HG02571 (cell line): ENCODE data around the gene C8B.

Experiments
- ATAC-seq: cut with Tn5 transposase; IDR thresholded peaks from one replicate; pipeline ENCODE4 v1.9.1; 2021; ENCODE audit warnings: mild to moderate bottlenecking, moderate library complexity; ENCODE audit not compliant: unreplicated experiment

The C8B gene

GRCh38 chr1:56905667-56906066 lies 60.1 kb downstream of the C8B start:
- no peak for ATAC-seq

GRCh38 chr1:56904663-56905397 lies 61.0 kb downstream of the C8B start:
- ATAC-seq = no peak

GRCh38 chr1:56903778-56904177 lies 62.0 kb downstream of the C8B start:
- no peak for ATAC-seq

GRCh38 chr1:56901716-56902115 lies 64.1 kb downstream of the C8B start:
- ATAC-seq = no peak

- no peak for ATAC-seq
Observed at GRCh38 chr1:56898879-56899278, 66.9 kb downstream of the C8B start.

- ATAC-seq = no peak
Observed at GRCh38 chr1:56898005-56898373, 67.8 kb downstream of the C8B start.

GRCh38 chr1:56897150-56898004 lies 68.4 kb downstream of the C8B start:
- no peak for ATAC-seq

GRCh38 chr1:56894014-56894413 lies 71.8 kb downstream of the C8B start:
- ATAC-seq = no peak

- ATAC-seq = no peak
Observed at GRCh38 chr1:56890229-56890628, 75.6 kb downstream of the C8B start.

- ATAC-seq = no peak
Observed at GRCh38 chr1:56881417-56881816, 84.4 kb downstream of the C8B start.

- no peak for ATAC-seq
Observed at GRCh38 chr1:56880774-56881173, 85.0 kb downstream of the C8B start.
